Activated naive CD8-positive, alpha-beta T cell (primary cell): ENCODE results near the gene COMMD4.
A peak's percentile ranks its signal among the peaks of the same experiment; 100 is the strongest.
"Not testable (repeated sequence)": the region's sequence is repeated elsewhere in the genome, so short reads cannot be mapped to it uniquely, and the experiment has no call there.

ENCODE experiments used
- H3K27ac Mint-ChIP-seq: one replicate; pipeline ENCODE4 v1.8.0; 2021; ENCODE audit warnings: mixed read lengths
- H3K27me3 Mint-ChIP-seq: one replicate; pipeline ENCODE4 v1.8.0; 2021; ENCODE audit warnings: mixed read lengths
- H3K36me3 Mint-ChIP-seq: one replicate; pipeline ENCODE4 v1.8.0; 2021; ENCODE audit warnings: mixed read lengths
- H3K4me1 Mint-ChIP-seq: one replicate; pipeline ENCODE4 v1.8.0; 2021; ENCODE audit warnings: low read depth, mixed read lengths
- H3K4me3 Mint-ChIP-seq: one replicate; pipeline ENCODE4 v1.8.0; 2021; ENCODE audit warnings: mild to moderate bottlenecking, mixed read lengths
- H3K9me3 Mint-ChIP-seq: one replicate; pipeline ENCODE4 v1.8.0; 2021; ENCODE audit warnings: low read depth, mixed read lengths

COMMD4 gene

DNA sequence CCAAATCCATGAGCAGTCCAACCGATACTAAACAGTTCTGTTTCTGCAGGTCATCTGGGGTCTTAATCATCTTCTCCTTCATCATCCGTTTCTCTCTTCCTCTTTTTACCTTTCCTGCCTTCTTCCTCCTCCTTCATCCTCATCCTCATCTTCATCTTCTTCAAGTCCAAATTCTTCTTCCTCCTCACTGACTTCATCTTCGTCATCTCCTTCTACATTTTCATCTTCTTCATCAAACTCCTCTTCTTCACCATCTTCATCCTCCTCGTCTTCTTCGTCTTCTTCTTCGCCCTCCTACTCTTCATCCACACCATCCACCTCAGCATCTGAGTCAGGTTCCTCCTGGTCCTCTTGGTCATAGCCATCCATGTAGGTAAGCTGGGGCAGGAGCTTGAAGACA, 14.2 kb upstream of the COMMD4 start:
- Mint-ChIP-seq H3K4me1 (no peaks in the 10 kb centered on the region), H3K27me3 (no peaks in the 10 kb centered on the region), H3K9me3 (no peaks in the 10 kb centered on the region), H3K27ac (no peak overlapping the region), H3K36me3 (no peaks in the 10 kb centered on the region), H3K4me3 (no peak overlapping the region)

GRCh38 chr15:75325922-75326321, 9.9 kb upstream of the COMMD4 start:
- no peaks in the 10 kb centered on the region for H3K36me3 Mint-ChIP-seq
- no peak overlapping the region for H3K4me3 Mint-ChIP-seq
- H3K27me3 Mint-ChIP-seq, result no peaks in the 10 kb centered on the region
- H3K27ac Mint-ChIP-seq, result no peak overlapping the region
- H3K4me1 Mint-ChIP-seq, result no peaks in the 10 kb centered on the region
- H3K9me3 Mint-ChIP-seq, result no peaks in the 10 kb centered on the region

- H3K9me3 Mint-ChIP-seq, result no peaks in the 10 kb centered on the region
These were observed 8.9 kb upstream of the COMMD4 start for GRCh38 chr15:75327005-75327404.

GRCh38 chr15:75327491-75327890, 8.4 kb upstream of the COMMD4 start:
- Mint-ChIP-seq H3K36me3 (no peaks in the 10 kb centered on the region), H3K27ac (no peak overlapping the region), H3K9me3 (no peaks in the 10 kb centered on the region), H3K27me3 (no peaks in the 10 kb centered on the region), H3K4me3 (no peak overlapping the region), H3K4me1 (no peaks in the 10 kb centered on the region)

More at GRCh38 chr15:75327005-75327404, 8.9 kb upstream of the COMMD4 start:
- Mint-ChIP-seq H3K4me3 (no peak overlapping the region), H3K4me1 (no peaks in the 10 kb centered on the region), H3K27me3 (no peaks in the 10 kb centered on the region), H3K27ac (no peak overlapping the region), H3K36me3 (no peaks in the 10 kb centered on the region)

DNA sequence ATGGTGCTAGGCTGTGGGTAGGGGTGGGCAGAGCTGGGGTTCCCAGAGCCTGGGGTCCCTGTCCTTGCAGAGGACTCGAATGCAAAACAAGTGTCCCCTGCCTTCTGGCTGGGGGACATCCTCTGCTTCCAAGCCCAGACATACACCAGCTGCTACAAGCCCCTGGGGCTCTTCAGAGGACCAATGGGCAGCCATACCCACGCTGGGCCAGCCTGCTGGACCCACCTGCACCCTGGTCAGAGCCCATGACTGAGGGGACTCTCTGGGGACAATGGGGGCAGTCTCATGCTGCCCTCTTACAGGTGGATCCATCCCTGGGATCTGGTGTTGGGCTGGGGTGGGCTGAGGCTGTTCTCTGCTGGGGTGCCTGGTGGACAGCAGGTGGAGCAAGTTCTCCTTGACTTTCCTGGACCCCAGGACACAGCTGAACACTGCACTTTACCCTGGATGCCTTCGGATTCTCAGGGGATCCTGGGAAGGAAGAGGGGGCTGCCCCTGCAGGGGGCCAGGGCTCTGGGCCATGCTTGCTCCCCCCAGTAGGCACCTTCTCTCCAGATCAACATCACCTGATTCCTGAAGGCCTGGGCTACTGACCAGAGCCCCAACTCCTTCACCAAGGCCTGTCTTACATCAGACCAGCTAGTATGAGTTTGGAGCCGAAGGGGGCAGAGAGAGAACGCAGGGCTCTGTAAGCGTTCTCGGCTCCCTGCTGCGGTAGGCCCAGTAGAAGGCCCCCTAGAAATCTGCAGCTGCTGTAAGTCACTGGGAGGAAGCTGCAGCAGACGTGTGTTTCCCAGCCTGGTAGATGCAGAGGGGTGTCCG, 7.2 kb upstream of the COMMD4 start:
- Mint-ChIP-seq H3K4me3 (no peak overlapping the region), H3K27ac (no peak overlapping the region), H3K36me3 (no peaks in the 10 kb centered on the region), H3K27me3 (no peaks in the 10 kb centered on the region), H3K4me1 (no peaks in the 10 kb centered on the region), H3K9me3 (no peaks in the 10 kb centered on the region)

GRCh38 chr15:75329571-75329970, 6.3 kb upstream of the COMMD4 start:
- H3K4me3 Mint-ChIP-seq, result no peak overlapping the region
- no peak overlapping the region for H3K27ac Mint-ChIP-seq
- H3K9me3 Mint-ChIP-seq, result no peaks in the 10 kb centered on the region
- no peaks in the 10 kb centered on the region for H3K4me1 Mint-ChIP-seq
- H3K27me3 Mint-ChIP-seq, result no peaks in the 10 kb centered on the region
- H3K36me3 Mint-ChIP-seq, result no peaks in the 10 kb centered on the region

DNA sequence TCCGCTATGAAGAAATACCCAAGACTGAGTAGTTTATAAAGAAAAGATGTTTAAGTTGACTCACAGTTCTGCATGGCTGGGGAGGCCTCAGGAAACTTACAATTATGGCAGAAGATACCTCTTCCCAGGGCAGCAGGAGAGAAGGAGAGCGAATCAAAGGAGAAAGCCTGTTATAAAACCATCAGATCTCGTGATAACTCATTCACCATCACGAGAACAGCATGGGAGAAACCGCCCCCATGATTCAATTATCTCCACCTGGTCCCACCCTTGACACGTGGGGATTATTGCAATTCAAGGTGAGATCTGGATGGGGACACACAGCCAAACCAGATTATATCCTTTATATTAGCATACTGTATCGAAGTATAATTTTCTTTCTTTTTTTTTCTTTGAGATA, 3.8 kb upstream of the COMMD4 start:
- peaks cover 17% of the 10 kb centered on the region for H3K4me1 Mint-ChIP-seq
- not testable (repeated sequence) for H3K27me3 Mint-ChIP-seq, H3K36me3 Mint-ChIP-seq, H3K9me3 Mint-ChIP-seq, H3K27ac Mint-ChIP-seq, H3K4me3 Mint-ChIP-seq

GRCh38 chr15:75333654-75334419, 2.0 kb upstream of the COMMD4 start:
- not testable (repeated sequence) for H3K36me3 Mint-ChIP-seq, H3K27me3 Mint-ChIP-seq, H3K4me3 Mint-ChIP-seq, H3K9me3 Mint-ChIP-seq, H3K27ac Mint-ChIP-seq
- peaks cover 19% of the 10 kb centered on the region for H3K4me1 Mint-ChIP-seq

DNA sequence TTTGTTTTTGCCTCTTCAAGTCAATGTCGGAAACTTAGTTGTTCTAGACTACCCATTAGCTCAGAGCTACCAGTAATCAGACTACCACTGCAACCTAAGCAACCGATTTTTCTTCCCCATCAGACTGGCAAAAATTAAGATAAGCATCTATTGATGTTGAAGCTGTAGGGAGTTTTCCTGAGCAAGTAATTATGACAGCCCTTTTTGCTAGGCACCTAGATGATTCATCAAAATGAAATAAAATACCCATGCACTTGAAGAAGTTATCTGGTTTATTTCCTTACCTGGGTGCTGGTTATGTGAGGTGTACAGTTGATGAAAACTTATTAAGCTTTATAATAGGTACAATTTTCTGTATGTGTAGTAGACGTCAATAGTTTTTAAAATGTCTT, 554 bp upstream of the COMMD4 start:
- Mint-ChIP-seq H3K9me3 (no peaks in the 10 kb centered on the region), H3K36me3 (peaks cover 3% of the 10 kb centered on the region), H3K4me1 (peaks cover 19% of the 10 kb centered on the region), H3K4me3 (peak overlapping the region; percentile 95), H3K27ac (peak overlapping the region; percentile 89), H3K27me3 (no peaks in the 10 kb centered on the region)

GRCh38 chr15:75338661-75339240, 2.9 kb downstream of the COMMD4 start:
- Mint-ChIP-seq H3K36me3 (peaks cover 3% of the 10 kb centered on the region), H3K9me3 (no peaks in the 10 kb centered on the region), H3K4me1 (peaks cover 19% of the 10 kb centered on the region), H3K4me3 (no peak overlapping the region), H3K27ac (peak overlapping the region; percentile 10), H3K27me3 (no peaks in the 10 kb centered on the region)

- Mint-ChIP-seq H3K27me3 (no peaks in the 10 kb centered on the region), H3K4me3 (no peak overlapping the region), H3K4me1 (peaks cover 19% of the 10 kb centered on the region), H3K36me3 (peaks cover 3% of the 10 kb centered on the region), H3K27ac (no peak overlapping the region), H3K9me3 (no peaks in the 10 kb centered on the region)
These were observed 3.8 kb downstream of the COMMD4 start for GRCh38 chr15:75339531-75340240.

- Mint-ChIP-seq H3K36me3 (peaks cover 3% of the 10 kb centered on the region), H3K4me3 (no peak overlapping the region), H3K9me3 (no peaks in the 10 kb centered on the region), H3K4me1 (peaks cover 10% of the 10 kb centered on the region), H3K27ac (no peak overlapping the region), H3K27me3 (no peaks in the 10 kb centered on the region)
These were observed 6.4 kb downstream of the COMMD4 start for GRCh38 chr15:75342221-75342620.

DNA sequence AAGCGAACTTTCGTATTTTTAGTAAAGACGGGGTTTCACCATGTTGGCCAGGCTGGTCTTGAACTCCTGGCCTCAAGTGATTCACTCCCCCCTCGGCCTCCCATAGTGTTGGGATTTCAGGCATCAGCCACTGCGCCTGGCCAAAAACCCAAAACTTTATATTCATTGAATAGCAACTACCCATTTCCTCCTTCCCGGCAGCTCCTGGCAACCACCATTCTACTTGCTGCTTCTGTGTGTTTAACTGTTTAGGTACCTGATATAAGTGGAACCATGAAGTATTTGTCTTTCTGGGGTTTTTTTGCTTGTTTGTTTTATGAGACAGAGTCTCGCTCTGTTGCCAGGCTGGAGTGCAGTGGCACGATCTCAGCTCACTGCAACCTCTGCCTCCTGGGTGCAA, 8.1 kb downstream of the COMMD4 start:
- H3K4me3 Mint-ChIP-seq, H3K27me3 Mint-ChIP-seq, H3K27ac Mint-ChIP-seq, H3K9me3 Mint-ChIP-seq, H3K36me3 Mint-ChIP-seq: not testable (repeated sequence)
- peaks cover 12% of the 10 kb centered on the region for H3K4me1 Mint-ChIP-seq

DNA sequence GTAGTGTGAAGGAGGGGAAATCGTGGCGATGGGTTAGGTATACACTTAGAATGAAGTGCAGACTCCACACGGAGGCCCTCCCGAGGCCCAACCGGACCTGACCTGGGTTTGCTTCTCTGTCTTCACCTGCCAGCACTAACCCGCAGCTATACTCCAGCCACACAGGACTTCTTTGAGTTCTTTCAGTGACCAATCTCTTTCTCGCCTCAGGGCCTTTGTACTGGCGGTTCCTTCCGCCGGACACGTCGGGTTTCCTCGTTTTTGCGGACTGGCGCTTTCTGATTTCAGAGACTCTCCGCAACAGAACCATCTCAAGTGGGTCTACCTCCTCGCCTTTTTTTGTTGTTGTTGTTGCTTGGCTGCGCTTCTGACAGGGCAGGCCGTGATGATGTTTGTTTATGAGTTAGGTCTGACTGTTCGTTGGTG, 10.9 kb downstream of the COMMD4 start, which contains the start of gene NEIL1:
Gene NEIL1 (plus strand): TSS at position 244 of the 426 bp plus-strand sequence. CDS start 1,867 bp downstream, outside the sequence.
- H3K4me3 Mint-ChIP-seq, result peak within 1 kb of the TSS; percentile 85
- H3K36me3 Mint-ChIP-seq, result peaks cover 2% of the 10 kb centered on the region
- H3K4me1 Mint-ChIP-seq, result peaks cover 26% of the 10 kb centered on the region
- H3K27me3 Mint-ChIP-seq, result no peaks in the 10 kb centered on the region
- peak within 1 kb of the TSS; percentile 22 for H3K27ac Mint-ChIP-seq
- peaks cover 4% of the 10 kb centered on the region for H3K9me3 Mint-ChIP-seq
